Transverse colon (tissue), 4 donors: ENCODE results near the gene LATS2. TPM values are rescaled to one million over a fixed set of nuclear protein-coding genes. Genes with fewer than 3 reads are reported as not detected.

Source experiments
- DNase-seq: peaks from one replicate; pipeline ENCODE4 v3.0.0-alpha.2; 2019
- H3K27ac ChIP-seq, 4 donors: fragments of 200-600 bp; sonication (generic); 2 replicates each; pipeline ENCODE4 v1.5.1; 2016 to 2018; ENCODE audit warnings: inconsistent platforms in 4 of 4
- H3K27me3 ChIP-seq: fragments of 200-600 bp; sonication (generic); 2 replicates; pipeline ENCODE4 v1.5.1; 2017; ENCODE audit warnings: inconsistent platforms
- H3K36me3 ChIP-seq, 4 donors: fragments of 200-600 bp; sonication (generic); 2 replicates each; pipeline ENCODE4 v1.5.1; 2017 to 2019; ENCODE audit warnings: inconsistent platforms in 4 of 4
- H3K4me1 ChIP-seq, 4 donors: fragments of 200-600 bp; sonication (generic); 2 replicates each; pipeline ENCODE4 v1.5.1; 2017 to 2020; ENCODE audit warnings: inconsistent platforms in 4 of 4
- H3K4me3 ChIP-seq, 4 donors: fragments of 200-600 bp; sonication (generic); 1 replicate in 1 of 4; 2 replicates in 3 of 4; pipeline versions ENCODE4 v1.5.1 to v1.6.1; 2017 to 2019; ENCODE audit warnings: inconsistent platforms in 4 of 4
- H3K9me3 ChIP-seq, 2 donors: fragments of 200-600 bp; sonication (generic); 2 replicates each; pipeline ENCODE4 v1.5.1; 2017 to 2019; ENCODE audit warnings: inconsistent platforms in 2 of 2
- CTCF ChIP-seq, 5 experiments: fragments of 200-600 bp in 3 of 5; fragments of 450-650 bp in 2 of 5; sonication (generic) in 3 of 5; IDR thresholded peaks; 1 replicate in 2 of 5; 2 replicates in 3 of 5; pipeline ENCODE4 v1.5.1; 2016 to 2017; ENCODE audit warnings: antibody characterized with exemption in 5 of 5, inconsistent platforms in 3 of 5, mild to moderate bottlenecking in 2 of 5, moderate library complexity in 1 of 5
- EP300 ChIP-seq: sonication (generic); formaldehyde crosslinking; IDR thresholded peaks from one replicate; pipeline ENCODE4 v1.6.1; 2017; ENCODE audit warnings: antibody characterized with exemption, low read depth
- POLR2A ChIP-seq: fragments of 450-650 bp; IDR thresholded peaks from one replicate; pipeline ENCODE4 v1.6.1; 2016; ENCODE audit warnings: antibody characterized with exemption, mild to moderate bottlenecking, moderate library complexity
- POLR2AphosphoS5 ChIP-seq, 3 donors: sonication (generic); formaldehyde crosslinking; IDR thresholded peaks; one replicate each; pipeline ENCODE4 v1.6.1; 2016; ENCODE audit warnings: antibody characterized with exemption in 3 of 3
- WGBS, 2 donors: methylation state at CpG; one replicate each; pipeline ENCODE4 v1.1.5; 2018; ENCODE audit warnings: low coverage in 1 of 2; 5-methylcytosine and 5-hydroxymethylcytosine counted together
- in situ Hi-C, 4 donors: fragments of 200-750 bp; cut with MboI; loops; one replicate each; pipeline versions ENCODE4 v1.15.0 to v1.15.1; 2017; ENCODE audit warnings: low sequenced_read_pairs in 3 of 4, low pct_ligation_motif_present in 1 of 4, low pct_unique_long_range_greater_than_20kb in 1 of 4
- intact Hi-C: fragments of 100-400 bp; cut with DNase I; formaldehyde crosslinking; loops from one replicate; pipeline ENCODE4 v1.15.1; 2023; ENCODE audit warnings: low total_unique reads
- total RNA-seq, 4 donors: library from RNA; depleted of rRNA; stranded (reverse); fragments of >200 nt; gene quantifications; one replicate each; pipeline ENCODE4 v1.1.0, GENCODE V29; 2016

LATS2 gene
- total RNA-seq, 4 donors from 2014 or later, result 8.9 to 15.7 (median 12.5) TPM

DNA sequence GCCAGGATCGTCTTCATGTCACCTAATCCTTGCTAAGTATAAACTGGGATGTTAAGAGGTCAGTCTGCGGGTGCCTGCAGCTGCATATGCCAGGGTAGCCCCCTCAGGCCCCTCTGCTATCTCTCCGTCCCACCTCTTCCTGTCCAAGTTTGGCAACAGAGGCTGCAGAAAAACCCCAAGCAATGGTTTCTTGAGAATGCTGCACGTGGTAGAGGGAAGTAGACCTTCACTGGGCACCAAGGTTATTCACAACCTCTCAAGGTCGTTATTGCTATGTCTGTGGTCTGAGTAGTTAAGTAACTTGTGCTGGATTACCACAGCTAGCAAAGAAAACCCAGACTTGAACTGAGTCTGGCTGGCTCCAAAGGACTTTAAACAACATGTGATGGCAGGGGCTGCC lies 81.0 kb downstream of the LATS2 start:
- no peaks in the 10 kb centered on the region for H3K4me1 ChIP-seq
- peaks cover 0 to 11% (median 4%) of the 10 kb centered on the region in 4 donors for H3K36me3 ChIP-seq
- no peaks in the 10 kb centered on the region for H3K9me3 ChIP-seq
- no peak for DNase-seq
- 72% methylated on average over 5 of the region's 5 CpGs; no CpG with 5 or more reads in 1 of the 2 donors for WGBS, 2 donors
- in situ Hi-C loops, result no loop called here
- intact Hi-C loops, result no loop called here
- H3K4me3 ChIP-seq, result no peak overlapping the region
- H3K27me3 ChIP-seq, result no peaks in the 10 kb centered on the region
- TF ChIP-seq POLR2A (no peak), CTCF (IDR thresholded peaks at IDR 0.05) (no peak), EP300 (no peak), POLR2AphosphoS5 (IDR thresholded peaks at IDR 0.05) (no peak)
- no peak overlapping the region for H3K27ac ChIP-seq

GRCh38 chr13:20977394-20977793 lies 84.0 kb downstream of the LATS2 start:
- Histone ChIP-seq H3K36me3 (peaks cover 0 to 16% (median 7%) of the 10 kb centered on the region in 4 donors), H3K27me3 (no peaks in the 10 kb centered on the region), H3K27ac (no peak overlapping the region), H3K4me1 (no peaks in the 10 kb centered on the region), H3K9me3 (no peaks in the 10 kb centered on the region), H3K4me3 (no peak overlapping the region)
- intact Hi-C loops (no loop called here), in situ Hi-C loops (no loop called here)
- no peak for DNase-seq
- TF ChIP-seq CTCF (IDR thresholded peaks at IDR 0.05), result no peak
- WGBS, 2 donors, result 79 to 90% methylated on average over 1 to 2 of the region's 2 CpGs

DNA sequence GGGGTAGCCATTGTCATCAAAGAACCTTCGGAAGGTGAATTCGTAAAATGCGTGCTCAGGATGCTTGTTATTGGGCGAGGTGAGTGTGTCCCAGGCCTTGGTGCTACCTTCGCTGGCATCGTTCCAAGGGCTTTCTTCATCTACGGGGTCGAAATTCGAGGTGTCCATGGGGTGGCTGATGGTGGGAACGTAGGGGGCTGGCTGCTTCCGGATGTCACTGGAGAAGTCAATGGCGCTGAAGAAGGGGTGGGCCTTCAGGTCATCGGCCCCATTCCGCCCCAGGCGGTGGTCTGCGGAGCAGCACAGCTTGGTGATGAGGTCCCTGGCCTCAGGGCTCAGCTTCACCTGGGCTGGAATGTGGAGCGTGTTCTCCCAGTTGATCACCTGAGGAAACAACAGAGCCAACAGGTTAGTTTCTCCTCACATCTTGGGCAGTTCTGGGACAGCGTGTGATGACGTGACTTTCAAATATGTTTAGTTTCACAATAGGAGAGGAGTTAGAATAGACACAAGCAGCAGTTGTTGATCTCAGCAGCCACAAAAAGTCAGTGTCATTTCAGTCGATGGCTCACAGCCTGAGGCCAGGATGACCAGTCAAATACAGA lies 86.3 kb downstream of the LATS2 start:
- intact Hi-C loops (no loop called here), in situ Hi-C loops (no loop called here)
- 94 to 100% methylated on average over 2 to 20 of the region's 20 CpGs for WGBS, 2 donors
- no peak overlapping the region for H3K4me3 ChIP-seq
- TF ChIP-seq CTCF (IDR thresholded peaks at IDR 0.05) (no peak), POLR2AphosphoS5 (IDR thresholded peaks at IDR 0.05) (no peak), EP300 (no peak), POLR2A (no peak)
- H3K36me3 ChIP-seq, result peaks cover 0 to 7% (median 3%) of the 10 kb centered on the region in 4 donors
- DNase-seq, result no peak
- H3K27me3 ChIP-seq, result no peaks in the 10 kb centered on the region
- H3K9me3 ChIP-seq, result no peaks in the 10 kb centered on the region
- H3K27ac ChIP-seq, result no peak overlapping the region
- H3K4me1 ChIP-seq, result no peaks in the 10 kb centered on the region

GRCh38 chr13:20973886-20974425 lies 87.4 kb downstream of the LATS2 start:
- Histone ChIP-seq H3K27ac (no peak overlapping the region), H3K27me3 (no peaks in the 10 kb centered on the region), H3K4me1 (no peaks in the 10 kb centered on the region), H3K36me3 (peaks cover 0 to 7% (median 3%) of the 10 kb centered on the region in 4 donors), H3K9me3 (no peaks in the 10 kb centered on the region), H3K4me3 (no peak overlapping the region)
- DNase-seq, result no peak
- in situ Hi-C loops, result no loop called here
- intact Hi-C loops, result no loop called here
- WGBS, 2 donors, result 88 to 95% methylated on average over 7 to 8 of the region's 8 CpGs
- TF ChIP-seq CTCF (IDR thresholded peaks at IDR 0.05) (no peak), EP300 (no peak), POLR2AphosphoS5 (IDR thresholded peaks at IDR 0.05) (no peak)
